PC-9 (cell line): ENCODE results near the gene TMEM174. TPM values are rescaled to one million over a fixed set of nuclear protein-coding genes. Genes with fewer than 3 reads are reported as not detected.
"Not testable (repeated sequence)": the region's sequence is repeated elsewhere in the genome, so short reads cannot be mapped to it uniquely, and the experiment has no call there.

Experiments used
- BruUV-seq: library from RNA; stranded (reverse); fragments of 400-500 nt; replicated peaks from 2 replicates; lab custom pipeline; 2021; lab: Mats Ljungman, UMichigan
- CTCF ChIA-PET: fragments of 300-600 bp; sonication (Branson Sonifier 250); formaldehyde crosslinking; loops from one replicate; lab custom pipeline; 2022; ENCODE audit warnings: antibody characterized with exemption; lab: Charles Lee
- POLR2A ChIA-PET: fragments of 300-600 bp; sonication (Branson Sonifier 250); formaldehyde crosslinking; loops from one replicate; lab custom pipeline; 2022; ENCODE audit warnings: antibody characterized with exemption; ENCODE audit not compliant: unreplicated experiment; lab: Charles Lee
- DNase-seq, 2 experiments: peaks; one replicate each; pipeline versions ENCODE4 v3.0.0 to v3.0.0-alpha.2; 2015 to 2022; ENCODE audit warnings: mixed read lengths in 1 of 2
- H2AFZ ChIP-seq: fragments of 200-600 bp; sonication (generic); 2 replicates; pipeline ENCODE4 v1.8.1; 2017; ENCODE audit warnings: antibody characterized with exemption
- H3F3A ChIP-seq: fragments of 200-600 bp; sonication (generic); 2 replicates; pipeline ENCODE4 v1.8.1; 2017; ENCODE audit warnings: antibody characterized with exemption, mild to moderate bottlenecking, low read depth; ENCODE audit not compliant: insufficient read depth
- H3K27ac ChIP-seq: fragments of 200-600 bp; sonication (generic); 2 replicates; pipeline ENCODE4 v1.6.1; 2016; ENCODE audit warnings: mixed run types
- H3K27me3 ChIP-seq: fragments of 200-600 bp; sonication (generic); 2 replicates; pipeline ENCODE4 v1.6.1; 2016; ENCODE audit warnings: low read depth, mixed run types; ENCODE audit not compliant: insufficient read depth
- H3K36me3 ChIP-seq: fragments of 200-600 bp; sonication (generic); 2 replicates; pipeline ENCODE4 v1.6.1; 2016; ENCODE audit warnings: low read depth, mixed run types
- H3K4me1 ChIP-seq: fragments of 200-600 bp; sonication (generic); replicated peaks from 2 replicates; pipeline ENCODE4 v1.6.1; 2016; ENCODE audit warnings: mixed run types; ENCODE audit not compliant: insufficient read depth
- H3K4me2 ChIP-seq: fragments of 200-600 bp; sonication (generic); 2 replicates; pipeline ENCODE4 v1.6.1; 2017; ENCODE audit warnings: mixed run types
- H3K4me3 ChIP-seq: fragments of 200-600 bp; sonication (generic); 2 replicates; pipeline ENCODE4 v1.6.1; 2016; ENCODE audit warnings: mixed run types
- H3K79me2 ChIP-seq: fragments of 200-600 bp; sonication (generic); 2 replicates; pipeline ENCODE4 v1.6.1; 2017; ENCODE audit warnings: low read depth, mixed run types
- H3K9me2 ChIP-seq: fragments of 200-600 bp; sonication (generic); 2 replicates; pipeline ENCODE4 v1.8.1; 2017; ENCODE audit warnings: mild to moderate bottlenecking; ENCODE audit not compliant: insufficient read depth
- H3K9me3 ChIP-seq: fragments of 200-600 bp; sonication (generic); 2 replicates; pipeline ENCODE4 v1.8.1; 2016; ENCODE audit warnings: low read depth; ENCODE audit not compliant: insufficient read depth
- H4K20me1 ChIP-seq: fragments of 200-600 bp; sonication (generic); 2 replicates; pipeline ENCODE4 v1.8.1; 2017; ENCODE audit not compliant: insufficient read depth
- CTCF ChIP-seq: fragments of 200-600 bp; sonication (generic); conservative IDR thresholded peaks from 2 replicates; pipeline ENCODE4 v1.6.1; 2017; ENCODE audit warnings: mixed run types, antibody characterized with exemption, mild to moderate bottlenecking, moderate library complexity
- EZH2 ChIP-seq: fragments of 200-600 bp; sonication (generic); IDR thresholded peaks from 2 replicates; pipeline ENCODE4 v1.8.0; 2017; ENCODE audit warnings: antibody characterized with exemption, low read depth
- intact Hi-C: fragments of 100-400 bp; cut with micrococcal nuclease; formaldehyde crosslinking; loops from one replicate; pipeline ENCODE4 v1.10.0; 2022; ENCODE audit not compliant: unreplicated experiment
- total RNA-seq: library from RNA; stranded (reverse); gene quantifications from 2 replicates; pipeline ENCODE4 v1.2.3, GENCODE V29; 2021

Gene TMEM174
- total RNA-seq, 1 experiment from 2014 or later, result not detected

- Histone ChIP-seq H3K4me1 (no peaks in the 10 kb centered on the region), H3K4me3 (no peak overlapping the region), H3K79me2 (no peaks in the 10 kb centered on the region), H3F3A (no peaks in the 10 kb centered on the region), H3K27ac (no peak overlapping the region), H3K36me3 (no peaks in the 10 kb centered on the region), H3K27me3 (no peaks in the 10 kb centered on the region), H2AFZ (no peak overlapping the region), H3K9me3 (0 out of 2 replicates have a peak, but pooled peaks cover 4% of the 10 kb centered on the region), H3K9me2 (no peaks in the 10 kb centered on the region), H4K20me1 (no peaks in the 10 kb centered on the region), H3K4me2 (no peak overlapping the region)
- no TSS peak for BruUV-seq
- POLR2A ChIA-PET, result no interaction called here
- DNase-seq, result no peak
- intact Hi-C loops, result no loop called here
- CTCF ChIA-PET, result no interaction called here
- no peak for TF ChIP-seq EZH2
- TF ChIP-seq CTCF, result no peak
Observed at GRCh38 chr5:73205305-73205704, 32.3 kb downstream of the TMEM174 start.

GRCh38 chr5:73207239-73207638 is 34.2 kb downstream of the TMEM174 start:
- not testable (repeated sequence) for H3K27me3 ChIP-seq, DNase-seq

GRCh38 chr5:73209075-73209474 is 36.1 kb downstream of the TMEM174 start:
- H3K9me2 ChIP-seq, BruUV-seq, H3K27ac ChIP-seq, H3K4me2 ChIP-seq, H3K27me3 ChIP-seq, H3F3A ChIP-seq, H4K20me1 ChIP-seq, H3K9me3 ChIP-seq, H3K79me2 ChIP-seq, CTCF ChIA-PET, H2AFZ ChIP-seq, H3K4me1 ChIP-seq, H3K4me3 ChIP-seq, POLR2A ChIA-PET, DNase-seq, intact Hi-C loops, H3K36me3 ChIP-seq: not testable (repeated sequence)

More at GRCh38 chr5:73207239-73207638, 34.2 kb downstream of the TMEM174 start:
- H3F3A ChIP-seq, POLR2A ChIA-PET, H3K27ac ChIP-seq, H3K79me2 ChIP-seq, H3K9me2 ChIP-seq, H3K36me3 ChIP-seq, H3K4me1 ChIP-seq, H2AFZ ChIP-seq, H4K20me1 ChIP-seq, H3K4me2 ChIP-seq, H3K9me3 ChIP-seq, H3K4me3 ChIP-seq, BruUV-seq, intact Hi-C loops: not testable (repeated sequence)
- CTCF ChIA-PET, result interaction anchor here (0.7 kb wide), 1 partner anchor 26 kb away, joined by 3 read pairs; no protein-coding TSS in a partner anchor

- BruUV-seq, H3K9me2 ChIP-seq, H3K27me3 ChIP-seq, H3K4me3 ChIP-seq, POLR2A ChIA-PET, H3K4me2 ChIP-seq, H2AFZ ChIP-seq, H3K4me1 ChIP-seq, H3F3A ChIP-seq, H3K27ac ChIP-seq, H3K9me3 ChIP-seq, H4K20me1 ChIP-seq, H3K36me3 ChIP-seq, intact Hi-C loops, H3K79me2 ChIP-seq, DNase-seq, CTCF ChIA-PET: not testable (repeated sequence)
Observed at GRCh38 chr5:73212693-73213092, 39.7 kb downstream of the TMEM174 start.
